GM12878 (cell line): ENCODE data around the gene SEC63.

ENCODE experiments used
- EZH2 ChIP-seq: IDR thresholded peaks from 2 replicates; pipeline ENCODE4 v1.6.1; 2012; ENCODE audit warnings: low read depth, mild to moderate bottlenecking, control low read depth, inconsistent platforms, low read length, borderline replicate concordance; ENCODE audit not compliant: control insufficient read depth
- SMC3 ChIP-seq: IDR thresholded peaks from 2 replicates; pipeline ENCODE4 v1.6.1; 2011; ENCODE audit warnings: low read length, improper control_type of control experiment, borderline replicate concordance
- TF ChIP-seq, protein P1 (sequence below), 3 experiments: IDR thresholded peaks in 2 of 3; conservative IDR thresholded peaks in 1 of 3; 2 replicates each; pipeline ENCODE4 v1.5.1; 2011; ENCODE audit warnings: low read depth in 3 of 3, low read length in 3 of 3, mild to moderate bottlenecking in 3 of 3, control low read depth in 2 of 3, moderate library complexity in 2 of 3, inconsistent platforms in 1 of 3, mixed read lengths in 1 of 3; ENCODE audit not compliant: control insufficient read depth in 2 of 3, insufficient read depth in 1 of 3; ENCODE audit errors: extremely low read depth in 1 of 3
- TF ChIP-seq, protein P2 (sequence below): fragments of 450-650 bp; IDR thresholded peaks from 2 replicates; pipeline ENCODE4 v1.6.1; 2017; ENCODE audit warnings: mild to moderate bottlenecking

DNA sequence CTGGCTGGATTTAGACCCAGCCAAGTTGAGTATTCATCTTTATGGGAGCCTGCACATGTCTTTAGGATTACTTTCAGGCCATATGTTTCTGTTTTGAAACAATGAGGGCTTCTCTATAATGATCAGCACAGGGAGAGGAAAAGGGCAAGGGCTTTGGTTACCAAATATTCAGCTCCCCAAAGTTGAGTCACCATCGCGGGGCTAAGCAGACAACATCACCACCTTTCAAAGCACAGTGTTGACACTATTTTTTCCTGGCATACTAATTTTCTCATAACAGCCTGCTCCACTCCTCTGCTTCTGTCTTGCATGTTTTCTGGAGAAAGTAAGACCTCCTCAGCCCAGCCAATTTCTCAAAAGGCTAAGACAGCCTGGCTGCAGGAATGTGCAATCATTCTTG, 138.8 kb downstream of the SEC63 start:
- TF ChIP-seq, protein P1, sequence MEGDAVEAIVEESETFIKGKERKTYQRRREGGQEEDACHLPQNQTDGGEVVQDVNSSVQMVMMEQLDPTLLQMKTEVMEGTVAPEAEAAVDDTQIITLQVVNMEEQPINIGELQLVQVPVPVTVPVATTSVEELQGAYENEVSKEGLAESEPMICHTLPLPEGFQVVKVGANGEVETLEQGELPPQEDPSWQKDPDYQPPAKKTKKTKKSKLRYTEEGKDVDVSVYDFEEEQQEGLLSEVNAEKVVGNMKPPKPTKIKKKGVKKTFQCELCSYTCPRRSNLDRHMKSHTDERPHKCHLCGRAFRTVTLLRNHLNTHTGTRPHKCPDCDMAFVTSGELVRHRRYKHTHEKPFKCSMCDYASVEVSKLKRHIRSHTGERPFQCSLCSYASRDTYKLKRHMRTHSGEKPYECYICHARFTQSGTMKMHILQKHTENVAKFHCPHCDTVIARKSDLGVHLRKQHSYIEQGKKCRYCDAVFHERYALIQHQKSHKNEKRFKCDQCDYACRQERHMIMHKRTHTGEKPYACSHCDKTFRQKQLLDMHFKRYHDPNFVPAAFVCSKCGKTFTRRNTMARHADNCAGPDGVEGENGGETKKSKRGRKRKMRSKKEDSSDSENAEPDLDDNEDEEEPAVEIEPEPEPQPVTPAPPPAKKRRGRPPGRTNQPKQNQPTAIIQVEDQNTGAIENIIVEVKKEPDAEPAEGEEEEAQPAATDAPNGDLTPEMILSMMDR (IDR thresholded peaks at IDR 0.05 in 2 of 3, conservative IDR thresholded peaks at IDR 0.05 in 1 of 3; ENCODE audit: control insufficient read depth in 2 of 3, extremely low read depth in 1 of 3, insufficient read depth in 1 of 3, low read depth in 3 of 3, low read length in 3 of 3), result no peak
- TF ChIP-seq EZH2 (no peak), SMC3 (no peak)
- TF ChIP-seq, protein P2, sequence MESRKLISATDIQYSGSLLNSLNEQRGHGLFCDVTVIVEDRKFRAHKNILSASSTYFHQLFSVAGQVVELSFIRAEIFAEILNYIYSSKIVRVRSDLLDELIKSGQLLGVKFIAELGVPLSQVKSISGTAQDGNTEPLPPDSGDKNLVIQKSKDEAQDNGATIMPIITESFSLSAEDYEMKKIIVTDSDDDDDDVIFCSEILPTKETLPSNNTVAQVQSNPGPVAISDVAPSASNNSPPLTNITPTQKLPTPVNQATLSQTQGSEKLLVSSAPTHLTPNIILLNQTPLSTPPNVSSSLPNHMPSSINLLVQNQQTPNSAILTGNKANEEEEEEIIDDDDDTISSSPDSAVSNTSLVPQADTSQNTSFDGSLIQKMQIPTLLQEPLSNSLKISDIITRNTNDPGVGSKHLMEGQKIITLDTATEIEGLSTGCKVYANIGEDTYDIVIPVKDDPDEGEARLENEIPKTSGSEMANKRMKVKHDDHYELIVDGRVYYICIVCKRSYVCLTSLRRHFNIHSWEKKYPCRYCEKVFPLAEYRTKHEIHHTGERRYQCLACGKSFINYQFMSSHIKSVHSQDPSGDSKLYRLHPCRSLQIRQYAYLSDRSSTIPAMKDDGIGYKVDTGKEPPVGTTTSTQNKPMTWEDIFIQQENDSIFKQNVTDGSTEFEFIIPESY, result no peak
